Nucleus accumbens (tissue), 56 donors: ENCODE measurements around the gene UBALD1.

ENCODE experiments used
- DNase-seq, 56 donors: peaks; one replicate each; lab custom pipeline; 2025; lab: John Stamatoyannopoulos, UW

UBALD1 gene

GRCh38 chr16:4570086-4570485 is 44.6 kb downstream of the UBALD1 start:
- DNase-seq, result no peak

GRCh38 chr16:4566144-4566543 is 48.5 kb downstream of the UBALD1 start:
- no peak for DNase-seq

- no peak for DNase-seq
These were observed 49.9 kb downstream of the UBALD1 start for GRCh38 chr16:4564661-4565267.

- peak in 46 of 56 donors; percentile 3 to 78 (median 43) for DNase-seq
These were observed 53.1 kb downstream of the UBALD1 start for GRCh38 chr16:4561596-4561995.
